ENCODE results near the gene CCM2L.
A peak's percentile ranks its signal among the peaks of the same experiment; 100 is the strongest.

The CCM2L gene

GRCh38 chr20:32010101-32010500, at the start of gene CCM2L:
Gene CCM2L, plus strand, starts transcription at chr20:32010438. Its CDS starts 17 bp downstream, at chr20:32010455.
- DNase-seq (no peak), ATAC-seq (replicated peaks) (no peak)
- H3K36me3 Mint-ChIP-seq: no peaks in the 10 kb centered on the region
- H3K9me3 Mint-ChIP-seq: no peaks in the 10 kb centered on the region
- no peak within 1 kb of the TSS for H3K4me3 Mint-ChIP-seq
- no peaks in the 10 kb centered on the region for H3K4me1 Mint-ChIP-seq
- H3K27ac Mint-ChIP-seq: no peak within 1 kb of the TSS
- H3K27me3 Mint-ChIP-seq: peaks cover 11 to 39% of the 10 kb centered on the region in 2 donors

- ATAC-seq (replicated peaks) (no peak), DNase-seq (no peak)
- H3K36me3 Mint-ChIP-seq: no peaks in the 10 kb centered on the region
- peaks cover 47 to 53% of the 10 kb centered on the region in 2 donors for H3K27me3 Mint-ChIP-seq
- no peak overlapping the region for H3K27ac Mint-ChIP-seq
- H3K9me3 Mint-ChIP-seq: no peaks in the 10 kb centered on the region
- H3K4me1 Mint-ChIP-seq: peaks cover 3 to 5% of the 10 kb centered on the region in 2 donors
- H3K4me3 Mint-ChIP-seq: no peak overlapping the region
Measured at GRCh38 chr20:31962761-31963160, 47.5 kb upstream of the CCM2L start.

- DNase-seq (no peak), ATAC-seq (replicated peaks) (no peak)
- Mint-ChIP-seq H3K9me3 (no peaks in the 10 kb centered on the region), H3K36me3 (no peaks in the 10 kb centered on the region), H3K27me3 (peaks cover 51 to 57% of the 10 kb centered on the region in 2 donors), H3K4me1 (peaks cover 7 to 14% of the 10 kb centered on the region in 2 donors), H3K4me3 (no peak overlapping the region), H3K27ac (no peak overlapping the region)
Measured at GRCh38 chr20:31963889-31964288, 46.3 kb upstream of the CCM2L start.

- H3K9me3 Mint-ChIP-seq: no peaks in the 10 kb centered on the region
- ATAC-seq (replicated peaks): no peak
- peaks cover 50 to 63% of the 10 kb centered on the region in 2 donors for H3K27me3 Mint-ChIP-seq
- H3K27ac Mint-ChIP-seq: no peak overlapping the region
- H3K4me3 Mint-ChIP-seq: peak overlapping the region; percentile 20 to 63
- peaks cover 7 to 15% of the 10 kb centered on the region in 2 donors for H3K4me1 Mint-ChIP-seq
- DNase-seq: no peak
- H3K36me3 Mint-ChIP-seq: no peaks in the 10 kb centered on the region
Measured at GRCh38 chr20:31966991-31967655, 43.1 kb upstream of the CCM2L start.

- Mint-ChIP-seq H3K27ac (no peak within 1 kb of the TSS), H3K36me3 (no peaks in the 10 kb centered on the region), H3K9me3 (no peaks in the 10 kb centered on the region), H3K27me3 (peaks cover 50 to 63% of the 10 kb centered on the region in 2 donors), H3K4me3 (peak within 1 kb of the TSS; percentile 85 to 89), H3K4me1 (peaks cover 7 to 15% of the 10 kb centered on the region in 2 donors)
- DNase-seq (no peak), ATAC-seq (replicated peaks) (peak; percentile 29 to 49)
Measured at GRCh38 chr20:31967830-31968249, 42.4 kb upstream of the CCM2L start, which contains the start of gene XKR7. Gene XKR7, plus strand, starts transcription at chr20:31968151. Its CDS starts 25 bp downstream, at chr20:31968176.

- Mint-ChIP-seq H3K4me1 (peaks cover 7 to 15% of the 10 kb centered on the region in 2 donors), H3K36me3 (no peaks in the 10 kb centered on the region), H3K27ac (no peak overlapping the region), H3K4me3 (peak overlapping the region; percentile 85 to 89), H3K27me3 (peaks cover 53 to 61% of the 10 kb centered on the region in 2 donors), H3K9me3 (no peaks in the 10 kb centered on the region)
- ATAC-seq (replicated peaks) (peak; percentile 84 to 88), DNase-seq (peak; percentile 65)
Measured at GRCh38 chr20:31968291-31969126, 41.7 kb upstream of the CCM2L start.

- no peak for ATAC-seq (replicated peaks)
- no peak overlapping the region for H3K27ac Mint-ChIP-seq
- DNase-seq: no peak
- no peaks in the 10 kb centered on the region for H3K9me3 Mint-ChIP-seq
- H3K4me1 Mint-ChIP-seq: peaks cover 7 to 15% of the 10 kb centered on the region in 2 donors
- H3K36me3 Mint-ChIP-seq: no peaks in the 10 kb centered on the region
- H3K4me3 Mint-ChIP-seq: no peak overlapping the region
- H3K27me3 Mint-ChIP-seq: peaks cover 55 to 56% of the 10 kb centered on the region in 2 donors
Measured at GRCh38 chr20:31969991-31970390, 40.2 kb upstream of the CCM2L start.

- no peak overlapping the region for H3K4me3 Mint-ChIP-seq
- ATAC-seq (replicated peaks) (no peak), DNase-seq (no peak)
- H3K27ac Mint-ChIP-seq: no peak overlapping the region
- peaks cover 4 to 10% of the 10 kb centered on the region in 2 donors for H3K4me1 Mint-ChIP-seq
- H3K36me3 Mint-ChIP-seq: no peaks in the 10 kb centered on the region
- H3K27me3 Mint-ChIP-seq: peaks cover 38 to 42% of the 10 kb centered on the region in 2 donors
- H3K9me3 Mint-ChIP-seq: no peaks in the 10 kb centered on the region
Measured at GRCh38 chr20:31972471-31973021, 37.7 kb upstream of the CCM2L start.

GRCh38 chr20:31974296-31974695, 35.9 kb upstream of the CCM2L start:
- ATAC-seq (replicated peaks): no peak
- H3K27ac Mint-ChIP-seq: no peak overlapping the region
- H3K9me3 Mint-ChIP-seq: no peaks in the 10 kb centered on the region
- H3K36me3 Mint-ChIP-seq: no peaks in the 10 kb centered on the region
- H3K4me3 Mint-ChIP-seq: no peak overlapping the region
- DNase-seq: no peak
- H3K27me3 Mint-ChIP-seq: peaks cover 28 to 33% of the 10 kb centered on the region in 2 donors
- no peaks in the 10 kb centered on the region for H3K4me1 Mint-ChIP-seq

- no peaks in the 10 kb centered on the region for H3K4me1 Mint-ChIP-seq
- no peak for DNase-seq
- no peaks in the 10 kb centered on the region for H3K36me3 Mint-ChIP-seq
- peaks cover 28 to 29% of the 10 kb centered on the region in 2 donors for H3K27me3 Mint-ChIP-seq
- H3K27ac Mint-ChIP-seq: no peak overlapping the region
- no peaks in the 10 kb centered on the region for H3K9me3 Mint-ChIP-seq
- H3K4me3 Mint-ChIP-seq: no peak overlapping the region
- no peak for ATAC-seq (replicated peaks)
Measured at GRCh38 chr20:31974951-31975487, 35.2 kb upstream of the CCM2L start.

- ATAC-seq (replicated peaks) (no peak), DNase-seq (no peak)
- H3K36me3 Mint-ChIP-seq: no peaks in the 10 kb centered on the region
- peaks cover 25 to 30% of the 10 kb centered on the region in 2 donors for H3K27me3 Mint-ChIP-seq
- no peak overlapping the region for H3K27ac Mint-ChIP-seq
- H3K9me3 Mint-ChIP-seq: no peaks in the 10 kb centered on the region
- H3K4me1 Mint-ChIP-seq: no peaks in the 10 kb centered on the region
- H3K4me3 Mint-ChIP-seq: no peak overlapping the region
Measured at GRCh38 chr20:31975874-31976273, 34.4 kb upstream of the CCM2L start.

- Mint-ChIP-seq H3K27me3 (peaks cover 27 to 32% of the 10 kb centered on the region in 2 donors), H3K27ac (no peak overlapping the region), H3K9me3 (no peaks in the 10 kb centered on the region), H3K4me3 (no peak overlapping the region), H3K36me3 (no peaks in the 10 kb centered on the region), H3K4me1 (no peaks in the 10 kb centered on the region)
- no peak for DNase-seq
- no peak for ATAC-seq (replicated peaks)
Measured at GRCh38 chr20:31977080-31977479, 33.2 kb upstream of the CCM2L start.

- no peak overlapping the region for H3K4me3 Mint-ChIP-seq
- no peak for ATAC-seq (replicated peaks)
- H3K27me3 Mint-ChIP-seq: peaks cover 20 to 34% of the 10 kb centered on the region in 2 donors
- no peaks in the 10 kb centered on the region for H3K9me3 Mint-ChIP-seq
- H3K4me1 Mint-ChIP-seq: no peaks in the 10 kb centered on the region
- no peak for DNase-seq
- no peaks in the 10 kb centered on the region for H3K36me3 Mint-ChIP-seq
- H3K27ac Mint-ChIP-seq: no peak overlapping the region
Measured at GRCh38 chr20:31979713-31980426, 30.4 kb upstream of the CCM2L start.

GRCh38 chr20:31981784-31982183, 28.5 kb upstream of the CCM2L start:
- ATAC-seq (replicated peaks): no peak
- Mint-ChIP-seq H3K36me3 (no peaks in the 10 kb centered on the region), H3K27me3 (peaks cover 14 to 27% of the 10 kb centered on the region in 2 donors)

More at GRCh38 chr20:31981784-31982183, 28.5 kb upstream of the CCM2L start:
- H3K4me3 Mint-ChIP-seq: no peak overlapping the region
- DNase-seq: no peak
- H3K9me3 Mint-ChIP-seq: no peaks in the 10 kb centered on the region
- no peaks in the 10 kb centered on the region for H3K4me1 Mint-ChIP-seq
- no peak overlapping the region for H3K27ac Mint-ChIP-seq

All from stimulated activated naive B cell treated with anti-CD40 and anti-IgM and Interleukin-4, amounts not matched to agents 10 μg/mL and 1 μg/mL and 100 μg/mL, for 72 hours (primary cell).